KMS-11 (cell line): ENCODE measurements around the gene LIN7C.

ENCODE experiments used
- H2AFZ ChIP-seq: fragments of 200-600 bp; sonication (generic); 2 replicates; pipeline ENCODE4 v1.6.1; 2016; ENCODE audit warnings: antibody characterized with exemption, mixed run types, low read depth
- H3K27ac ChIP-seq: fragments of 200-600 bp; sonication (generic); 2 replicates; pipeline ENCODE4 v1.6.1; 2016; ENCODE audit warnings: mild to moderate bottlenecking, mixed run types
- H3K27me3 ChIP-seq: fragments of 200-600 bp; sonication (generic); 2 replicates; pipeline ENCODE4 v1.6.1; 2017; ENCODE audit warnings: mild to moderate bottlenecking, low read depth, mixed run types, moderate library complexity; ENCODE audit not compliant: insufficient read depth
- H3K36me3 ChIP-seq: fragments of 200-600 bp; sonication (generic); 2 replicates; pipeline ENCODE4 v1.6.1; 2017; ENCODE audit warnings: mild to moderate bottlenecking, mixed run types; ENCODE audit not compliant: insufficient read depth
- H3K4me1 ChIP-seq: fragments of 200-600 bp; sonication (generic); 2 replicates; pipeline ENCODE4 v1.6.1; 2016; ENCODE audit warnings: mild to moderate bottlenecking, low read depth, mixed run types; ENCODE audit not compliant: poor library complexity, severe bottlenecking
- H3K4me2 ChIP-seq: fragments of 200-600 bp; sonication (generic); 2 replicates; pipeline ENCODE4 v1.7.0; 2016; ENCODE audit warnings: mild to moderate bottlenecking, mixed run types
- H3K4me3 ChIP-seq: fragments of 200-600 bp; sonication (generic); IDR thresholded peaks from 2 replicates; pipeline ENCODE4 v1.6.1; 2017; ENCODE audit warnings: low read depth, low read length, mixed read lengths; ENCODE audit not compliant: insufficient read depth
- H3K79me2 ChIP-seq: fragments of 200-600 bp; sonication (generic); 2 replicates; pipeline ENCODE4 v1.6.1; 2016; ENCODE audit warnings: low read depth, mixed run types; ENCODE audit not compliant: insufficient read depth
- H3K9ac ChIP-seq: fragments of 200-600 bp; sonication (generic); 2 replicates; pipeline ENCODE4 v1.6.1; 2016; ENCODE audit warnings: mild to moderate bottlenecking, mixed run types
- H4K20me1 ChIP-seq: fragments of 200-600 bp; sonication (generic); 2 replicates; pipeline ENCODE4 v1.6.1; 2016; ENCODE audit warnings: mild to moderate bottlenecking, mixed run types; ENCODE audit not compliant: insufficient read depth
- TF ChIP-seq, protein P1 (sequence below): fragments of 200-600 bp; sonication (generic); conservative IDR thresholded peaks from 2 replicates; pipeline ENCODE4 v1.6.1; 2017; ENCODE audit warnings: low read depth, mild to moderate bottlenecking, antibody characterized with exemption, low read length, moderate library complexity, mixed read lengths

The LIN7C gene

DNA sequence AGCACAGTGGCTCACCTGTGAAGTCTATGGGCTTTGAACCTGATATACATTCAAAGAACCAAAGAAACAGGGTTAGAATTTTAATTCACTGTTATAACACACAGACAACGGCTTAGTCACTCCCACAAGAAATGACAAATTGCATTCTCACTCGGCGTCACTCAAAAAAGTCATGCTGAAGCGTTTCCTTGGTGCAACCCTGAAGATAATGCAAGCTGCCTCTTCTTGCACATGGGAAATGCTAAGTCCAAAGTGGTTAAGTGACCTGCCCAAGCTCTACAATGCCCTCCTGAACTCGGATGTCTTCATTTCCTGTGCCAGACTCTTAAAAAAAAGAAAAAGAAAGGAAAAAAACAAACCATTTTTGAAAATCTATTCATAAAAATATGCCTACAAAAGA is 44.0 kb downstream of the LIN7C start:
- H3K4me2 ChIP-seq = no peak overlapping the region
- H2AFZ ChIP-seq = no peak overlapping the region
- no peak overlapping the region for H3K4me3 ChIP-seq
- no peak overlapping the region for H3K27ac ChIP-seq
- TF ChIP-seq, protein P1, sequence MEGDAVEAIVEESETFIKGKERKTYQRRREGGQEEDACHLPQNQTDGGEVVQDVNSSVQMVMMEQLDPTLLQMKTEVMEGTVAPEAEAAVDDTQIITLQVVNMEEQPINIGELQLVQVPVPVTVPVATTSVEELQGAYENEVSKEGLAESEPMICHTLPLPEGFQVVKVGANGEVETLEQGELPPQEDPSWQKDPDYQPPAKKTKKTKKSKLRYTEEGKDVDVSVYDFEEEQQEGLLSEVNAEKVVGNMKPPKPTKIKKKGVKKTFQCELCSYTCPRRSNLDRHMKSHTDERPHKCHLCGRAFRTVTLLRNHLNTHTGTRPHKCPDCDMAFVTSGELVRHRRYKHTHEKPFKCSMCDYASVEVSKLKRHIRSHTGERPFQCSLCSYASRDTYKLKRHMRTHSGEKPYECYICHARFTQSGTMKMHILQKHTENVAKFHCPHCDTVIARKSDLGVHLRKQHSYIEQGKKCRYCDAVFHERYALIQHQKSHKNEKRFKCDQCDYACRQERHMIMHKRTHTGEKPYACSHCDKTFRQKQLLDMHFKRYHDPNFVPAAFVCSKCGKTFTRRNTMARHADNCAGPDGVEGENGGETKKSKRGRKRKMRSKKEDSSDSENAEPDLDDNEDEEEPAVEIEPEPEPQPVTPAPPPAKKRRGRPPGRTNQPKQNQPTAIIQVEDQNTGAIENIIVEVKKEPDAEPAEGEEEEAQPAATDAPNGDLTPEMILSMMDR = no peak
- H3K4me1 ChIP-seq = no peaks in the 10 kb centered on the region
- no peaks in the 10 kb centered on the region for H3K36me3 ChIP-seq
- no peak overlapping the region for H3K9ac ChIP-seq
- peaks cover 18% of the 10 kb centered on the region; the same call in 1 of the 2 replicates for H3K79me2 ChIP-seq
- no peaks in the 10 kb centered on the region for H3K27me3 ChIP-seq
- H4K20me1 ChIP-seq = no peaks in the 10 kb centered on the region

DNA sequence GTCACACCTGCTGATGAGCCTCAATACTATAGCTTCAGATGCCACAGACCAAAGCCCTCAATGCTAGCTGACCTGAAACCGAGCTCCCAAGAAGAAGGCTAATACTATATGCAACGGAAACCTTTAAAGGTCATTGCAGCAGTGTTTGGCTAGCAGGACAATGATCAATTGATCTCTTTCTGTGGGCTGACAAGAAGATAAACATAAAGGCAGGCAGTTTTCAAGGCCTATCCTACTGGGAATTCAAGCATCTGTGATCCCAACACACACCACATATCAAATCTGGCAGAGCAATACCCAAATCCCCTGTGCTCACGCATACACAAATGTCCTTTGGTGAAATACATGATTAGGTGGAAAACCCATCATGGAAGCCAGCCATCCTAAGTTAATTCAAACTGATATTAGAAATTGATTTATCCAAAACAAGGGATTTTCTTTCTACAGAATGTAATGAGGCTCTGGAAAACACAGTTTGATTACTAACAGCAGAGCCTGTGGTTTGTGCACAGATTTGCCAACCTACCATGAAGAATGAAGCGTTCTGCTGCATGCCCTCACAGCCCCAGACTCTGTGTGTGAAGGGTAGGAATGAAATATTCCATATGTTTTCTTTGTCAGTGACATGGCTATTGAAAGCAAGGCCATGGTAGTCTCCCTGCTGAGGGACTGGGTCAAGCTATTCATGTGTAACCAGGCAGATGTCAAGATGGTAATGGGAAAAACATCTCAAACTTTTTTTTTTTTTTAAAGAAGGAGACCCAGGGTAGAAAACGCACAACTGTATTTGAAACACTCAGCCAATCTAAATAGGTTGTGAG is 46.2 kb downstream of the LIN7C start:
- Histone ChIP-seq H3K27ac (no peak overlapping the region), H3K4me1 (no peaks in the 10 kb centered on the region), H2AFZ (no peak overlapping the region), H3K4me2 (no peak overlapping the region), H4K20me1 (no peaks in the 10 kb centered on the region), H3K4me3 (no peak overlapping the region), H3K36me3 (no peaks in the 10 kb centered on the region), H3K79me2 (peaks cover 7% of the 10 kb centered on the region; the same call in 1 of the 2 replicates), H3K27me3 (no peaks in the 10 kb centered on the region), H3K9ac (no peak overlapping the region)
- TF ChIP-seq, protein P1 = no peak

DNA sequence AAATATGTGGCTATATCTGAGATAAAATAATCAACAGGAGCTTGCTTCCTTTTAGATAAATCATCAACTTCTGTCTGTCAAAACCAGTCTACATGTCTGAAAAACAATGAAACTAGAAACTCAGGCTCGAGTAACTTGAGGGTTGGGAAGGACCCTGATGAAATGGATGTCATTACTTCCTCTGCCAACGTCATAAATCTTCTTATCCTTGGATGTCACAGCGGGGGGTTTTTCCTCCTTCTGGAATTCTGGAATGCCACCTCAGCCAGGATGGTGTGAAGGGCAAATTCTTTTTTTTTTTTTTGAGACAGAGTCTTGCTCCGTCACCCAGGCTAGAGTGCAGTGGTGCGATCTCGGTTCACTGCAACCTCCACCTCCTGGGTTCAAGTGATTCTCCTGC is 47.4 kb downstream of the LIN7C start:
- Histone ChIP-seq H2AFZ (no peak overlapping the region), H3K4me3 (no peak overlapping the region), H3K36me3 (no peaks in the 10 kb centered on the region), H3K27ac (no peak overlapping the region), H3K27me3 (no peaks in the 10 kb centered on the region), H3K4me1 (no peaks in the 10 kb centered on the region), H3K79me2 (peaks cover 1% of the 10 kb centered on the region; the same call in 1 of the 2 replicates), H4K20me1 (no peaks in the 10 kb centered on the region), H3K4me2 (no peak overlapping the region), H3K9ac (no peak overlapping the region)
- TF ChIP-seq, protein P1 = no peak

DNA sequence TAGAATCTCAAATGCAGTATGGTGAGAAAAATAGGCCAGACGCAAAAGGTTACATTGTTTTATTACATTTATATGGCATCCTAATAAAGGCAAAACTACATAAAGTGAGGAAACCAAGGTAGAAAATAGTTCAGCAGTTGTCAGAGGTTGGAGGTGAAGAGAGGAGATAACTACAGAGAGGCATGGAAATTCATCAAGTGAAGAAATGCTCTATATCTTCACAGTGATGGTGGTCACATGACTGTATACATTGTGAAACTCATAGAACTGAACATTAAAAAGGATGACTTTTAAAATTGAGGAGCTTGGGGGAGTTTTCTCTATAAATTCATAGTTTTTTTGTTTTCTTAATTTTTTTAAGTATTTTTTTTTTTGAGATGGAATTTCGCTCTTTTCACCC is 48.4 kb downstream of the LIN7C start:
- Histone ChIP-seq H3K9ac (no peak overlapping the region), H3K36me3 (no peaks in the 10 kb centered on the region), H2AFZ (no peak overlapping the region), H3K27me3 (no peaks in the 10 kb centered on the region), H3K4me3 (no peak overlapping the region), H4K20me1 (no peaks in the 10 kb centered on the region), H3K27ac (no peak overlapping the region), H3K4me2 (no peak overlapping the region), H3K4me1 (no peaks in the 10 kb centered on the region), H3K79me2 (no peaks in the 10 kb centered on the region)
- TF ChIP-seq, protein P1 = no peak
